HUES6 (cell line): ENCODE results near the gene SLC25A22.

Source experiments
- H3K27ac ChIP-seq: 2 replicates; pipeline ENCODE4 v1.7.0; 2013; ENCODE audit warnings: low read depth, mild to moderate bottlenecking, low read length, inconsistent platforms
- H3K27me3 ChIP-seq: 2 replicates; pipeline ENCODE4 v1.6.1; 2013; ENCODE audit warnings: low read length; ENCODE audit not compliant: control insufficient read depth, insufficient read depth
- H3K36me3 ChIP-seq: 2 replicates; pipeline ENCODE4 v1.6.1; 2013; ENCODE audit warnings: low read length; ENCODE audit not compliant: control insufficient read depth, insufficient read depth
- H3K4me1 ChIP-seq: 2 replicates; pipeline ENCODE4 v1.6.1; 2013; ENCODE audit warnings: low read length; ENCODE audit not compliant: control insufficient read depth, insufficient read depth
- H3K4me3 ChIP-seq: 2 replicates; pipeline ENCODE4 v1.5.1; 2013; ENCODE audit warnings: low read depth, low read length
- H3K9ac ChIP-seq: one replicate; pipeline ENCODE4 v1.6.1; 2013; ENCODE audit warnings: mild to moderate bottlenecking, low read length
- H3K9me3 ChIP-seq: 2 replicates; pipeline ENCODE4 v1.6.1; 2013; ENCODE audit warnings: low read depth, low read length; ENCODE audit not compliant: control insufficient read depth, insufficient read depth

SLC25A22 gene

GRCh38 chr11:819129-819931, 21.2 kb upstream of the SLC25A22 start:
- Histone ChIP-seq H3K27me3 (no peaks in the 10 kb centered on the region; the same call in 1 of the 2 replicates), H3K9ac (peak overlapping the region; percentile 84), H3K4me3 (peak overlapping the region; percentile 86), H3K36me3 (peaks cover 14% of the 10 kb centered on the region; the same call in 1 of the 2 replicates), H3K27ac (no peak overlapping the region), H3K4me1 (peaks cover 10% of the 10 kb centered on the region), H3K9me3 (no peaks in the 10 kb centered on the region)

- no peaks in the 10 kb centered on the region; the same call in 1 of the 2 replicates for H3K27me3 ChIP-seq
- peaks cover 10% of the 10 kb centered on the region for H3K4me1 ChIP-seq
- H3K36me3 ChIP-seq: peaks cover 13% of the 10 kb centered on the region
- H3K4me3 ChIP-seq: peak within 1 kb of the TSS; percentile 86
- H3K27ac ChIP-seq: no peak within 1 kb of the TSS
- H3K9ac ChIP-seq: peak within 1 kb of the TSS; percentile 84
- no peaks in the 10 kb centered on the region for H3K9me3 ChIP-seq
These were observed 20.5 kb upstream of the SLC25A22 start, which contains the start of gene PNPLA2 for GRCh38 chr11:818396-819128. TSS of gene PNPLA2 (plus strand) at chr11:818914. CDS start at chr11:819719, 805 bp downstream.

- Histone ChIP-seq H3K4me1 (peaks cover 12% of the 10 kb centered on the region), H3K9ac (no peak overlapping the region), H3K4me3 (no peak overlapping the region), H3K27me3 (no peaks in the 10 kb centered on the region), H3K36me3 (peaks cover 26% of the 10 kb centered on the region), H3K27ac (no peak overlapping the region), H3K9me3 (no peaks in the 10 kb centered on the region)
These were observed 18.3 kb upstream of the SLC25A22 start for GRCh38 chr11:816433-816779.

GRCh38 chr11:815675-816432, 17.8 kb upstream of the SLC25A22 start:
- H3K27me3 ChIP-seq: no peaks in the 10 kb centered on the region
- H3K9ac ChIP-seq: no peak overlapping the region
- H3K36me3 ChIP-seq: peaks cover 32% of the 10 kb centered on the region
- peaks cover 17% of the 10 kb centered on the region for H3K4me1 ChIP-seq
- H3K9me3 ChIP-seq: no peaks in the 10 kb centered on the region
- H3K27ac ChIP-seq: no peak overlapping the region
- H3K4me3 ChIP-seq: no peak overlapping the region

GRCh38 chr11:813456-814096, 15.5 kb upstream of the SLC25A22 start:
- Histone ChIP-seq H3K4me1 (peaks cover 13% of the 10 kb centered on the region), H3K27me3 (no peaks in the 10 kb centered on the region), H3K4me3 (no peak overlapping the region), H3K27ac (no peak overlapping the region), H3K9ac (peak overlapping the region; percentile 17), H3K9me3 (no peaks in the 10 kb centered on the region), H3K36me3 (peaks cover 33% of the 10 kb centered on the region)

- Histone ChIP-seq H3K4me3 (no peak overlapping the region), H3K9ac (peak overlapping the region; percentile 17), H3K9me3 (no peaks in the 10 kb centered on the region), H3K36me3 (peaks cover 33% of the 10 kb centered on the region), H3K27ac (no peak overlapping the region), H3K4me1 (peaks cover 11% of the 10 kb centered on the region; the same call in 1 of the 2 replicates), H3K27me3 (no peaks in the 10 kb centered on the region)
These were observed 15.0 kb upstream of the SLC25A22 start for GRCh38 chr11:813072-813455.

- no peaks in the 10 kb centered on the region for H3K9me3 ChIP-seq
- no peaks in the 10 kb centered on the region for H3K27me3 ChIP-seq
- no peak overlapping the region for H3K9ac ChIP-seq
- H3K27ac ChIP-seq: no peak overlapping the region
- peaks cover 11% of the 10 kb centered on the region; the same call in 1 of the 2 replicates for H3K4me1 ChIP-seq
- no peak overlapping the region for H3K4me3 ChIP-seq
- peaks cover 33% of the 10 kb centered on the region for H3K36me3 ChIP-seq
These were observed 14.3 kb upstream of the SLC25A22 start for GRCh38 chr11:812390-812789.

- Histone ChIP-seq H3K27ac (peak overlapping the region; percentile 99; the same call in 1 of the 2 replicates), H3K9me3 (no peaks in the 10 kb centered on the region), H3K27me3 (no peaks in the 10 kb centered on the region), H3K4me3 (peak overlapping the region; percentile 93), H3K4me1 (peaks cover 11% of the 10 kb centered on the region; the same call in 1 of the 2 replicates), H3K36me3 (peaks cover 33% of the 10 kb centered on the region), H3K9ac (peak overlapping the region; percentile 97)
These were observed 13.6 kb upstream of the SLC25A22 start for GRCh38 chr11:811446-812245.

- Histone ChIP-seq H3K27me3 (no peaks in the 10 kb centered on the region), H3K9me3 (no peaks in the 10 kb centered on the region), H3K9ac (peak overlapping the region; percentile 97), H3K36me3 (peaks cover 33% of the 10 kb centered on the region), H3K27ac (peak overlapping the region; percentile 99), H3K4me3 (peak overlapping the region; percentile 93), H3K4me1 (peaks cover 11% of the 10 kb centered on the region)
These were observed 12.0 kb upstream of the SLC25A22 start for GRCh38 chr11:810040-810567.
